Neural progenitor cell (in vitro differentiated cells): ENCODE results near the gene GALNT2. TPM values are rescaled to one million over a fixed set of nuclear protein-coding genes. Genes with fewer than 3 reads are reported as not detected.

Experiments used
- DNase-seq: peaks from one replicate; pipeline ENCODE4 v3.0.0-alpha.2; 2016; ENCODE audit warnings: low spot score
- H2AFZ ChIP-seq: fragments of 200-600 bp; sonication (generic); replicated peaks from 2 replicates; pipeline ENCODE4 v1.6.1; 2016; ENCODE audit warnings: antibody characterized with exemption
- H3F3A ChIP-seq: fragments of 200-600 bp; sonication (generic); 2 replicates; pipeline ENCODE4 v1.6.1; 2016; ENCODE audit warnings: antibody characterized with exemption, low read depth
- H3K27ac ChIP-seq: fragments of 200-600 bp; sonication (generic); 2 replicates; pipeline ENCODE4 v1.5.1; 2016; ENCODE audit warnings: mild to moderate bottlenecking
- H3K27me3 ChIP-seq: fragments of 200-600 bp; sonication (generic); 2 replicates; pipeline ENCODE4 v1.6.1; 2016; ENCODE audit warnings: mild to moderate bottlenecking, moderate library complexity
- H3K36me3 ChIP-seq: fragments of 200-600 bp; sonication (generic); 2 replicates; pipeline ENCODE4 v1.5.1; 2016
- H3K4me1 ChIP-seq: fragments of 200-600 bp; sonication (generic); 2 replicates; pipeline ENCODE4 v1.6.1; 2016; ENCODE audit warnings: mixed run types
- H3K4me2 ChIP-seq: fragments of 200-600 bp; sonication (generic); 2 replicates; pipeline ENCODE4 v1.6.1; 2016
- H3K4me3 ChIP-seq: fragments of 200-600 bp; sonication (generic); 2 replicates; pipeline ENCODE4 v1.5.1; 2016
- H3K79me2 ChIP-seq: fragments of 200-600 bp; sonication (generic); 2 replicates; pipeline ENCODE4 v1.6.1; 2016; ENCODE audit warnings: low read depth
- H3K9ac ChIP-seq: fragments of 200-600 bp; sonication (generic); 2 replicates; pipeline ENCODE4 v1.6.1; 2016
- H3K9me3 ChIP-seq: fragments of 200-600 bp; sonication (generic); 2 replicates; pipeline ENCODE4 v1.5.1; 2016; ENCODE audit warnings: low read depth
- H4K20me1 ChIP-seq: fragments of 200-600 bp; sonication (generic); 2 replicates; pipeline ENCODE4 v1.6.1; 2016; ENCODE audit warnings: low read depth
- H3K27ac Mint-ChIP-seq: 3 replicates; pipeline ENCODE4 v1.8.0; 2021; ENCODE audit warnings: mixed read lengths
- H3K27me3 Mint-ChIP-seq: 2 replicates; pipeline ENCODE4 v1.8.0; 2022; ENCODE audit warnings: low read depth, mild to moderate bottlenecking, inconsistent platforms, moderate library complexity, mixed read lengths; ENCODE audit not compliant: insufficient read depth
- H3K36me3 Mint-ChIP-seq: 3 replicates; pipeline ENCODE4 v1.8.0; 2021; ENCODE audit warnings: mixed read lengths
- H3K4me1 Mint-ChIP-seq: 3 replicates; pipeline ENCODE4 v1.8.0; 2021; ENCODE audit warnings: mixed read lengths
- H3K4me3 Mint-ChIP-seq: 3 replicates; pipeline ENCODE4 v1.8.0; 2021; ENCODE audit warnings: mild to moderate bottlenecking, moderate library complexity, mixed read lengths
- H3K9me3 Mint-ChIP-seq: 3 replicates; pipeline ENCODE4 v1.8.0; 2020; ENCODE audit warnings: mixed read lengths
- CTCF ChIP-seq: fragments of 200-600 bp; sonication (generic); IDR thresholded peaks from 2 replicates; pipeline ENCODE4 v1.5.1; 2017; ENCODE audit warnings: antibody characterized with exemption, mild to moderate bottlenecking
- EZH2 ChIP-seq: fragments of 200-600 bp; sonication (generic); IDR thresholded peaks from 2 replicates; pipeline ENCODE4 v1.6.1; 2017; ENCODE audit warnings: antibody characterized with exemption, mild to moderate bottlenecking, moderate library complexity
- EZH2phosphoT487 ChIP-seq: fragments of 200-600 bp; sonication (generic); IDR thresholded peaks from 2 replicates; pipeline ENCODE4 v1.6.1; 2017; ENCODE audit warnings: antibody characterized with exemption
- total RNA-seq: library from RNA; depleted of rRNA; stranded (reverse); fragments of >200 nt; gene quantifications from 2 replicates; pipeline ENCODE4 v1.2.3, GENCODE V29; 2015; ENCODE audit warnings: low replicate concordance

The GALNT2 gene
- total RNA-seq, 1 donor from 2014 or later = 37.6 TPM

DNA sequence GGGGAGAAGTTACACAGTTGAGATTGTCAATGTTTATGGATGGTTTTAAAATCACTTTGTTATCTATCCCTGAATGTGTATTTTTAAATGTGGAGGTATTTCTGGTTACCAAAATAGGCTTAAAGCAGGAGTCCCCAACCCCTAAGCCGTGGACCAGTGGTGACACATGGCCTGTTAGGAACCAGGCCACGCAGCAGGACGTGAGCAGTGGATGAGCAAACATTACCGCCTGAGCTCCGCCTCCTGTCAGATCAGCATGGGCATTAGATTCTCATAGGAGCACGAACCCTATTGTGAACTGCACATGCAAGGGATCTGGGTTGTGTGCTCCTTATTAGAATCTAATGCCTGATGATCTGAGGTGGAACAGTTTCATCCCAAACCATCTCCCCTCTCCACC lies 151.6 kb downstream of the GALNT2 start:
- Mint-ChIP-seq H3K9me3 (peaks cover 3% of the 10 kb centered on the region), H3K4me3 (no peak overlapping the region), H3K36me3 (peaks cover 5% of the 10 kb centered on the region), H3K27me3 (peaks cover 4% of the 10 kb centered on the region), H3K4me1 (peaks cover 7% of the 10 kb centered on the region), H3K27ac (no peak overlapping the region)
- peaks cover 5% of the 10 kb centered on the region for H3F3A ChIP-seq
- no peak overlapping the region for H3K9ac ChIP-seq
- H3K79me2 ChIP-seq = no peaks in the 10 kb centered on the region
- H3K4me3 ChIP-seq = no peak overlapping the region
- H2AFZ ChIP-seq = no peak overlapping the region
- no peak overlapping the region for H3K4me2 ChIP-seq
- no peaks in the 10 kb centered on the region for H4K20me1 ChIP-seq
- no peak overlapping the region for H3K27ac ChIP-seq
- no peak for DNase-seq
- no peak for TF ChIP-seq CTCF
- no peak for TF ChIP-seq EZH2
- no peak for TF ChIP-seq EZH2phosphoT487
- no peaks in the 10 kb centered on the region for H3K27me3 ChIP-seq
- no peaks in the 10 kb centered on the region for H3K9me3 ChIP-seq
- no peaks in the 10 kb centered on the region for H3K36me3 ChIP-seq
- H3K4me1 ChIP-seq = peaks cover 9% of the 10 kb centered on the region

GRCh38 chr1:230219174-230220067 lies 152.4 kb downstream of the GALNT2 start:
- TF ChIP-seq EZH2phosphoT487 (no peak), CTCF (no peak)
- H3F3A ChIP-seq = peaks cover 5% of the 10 kb centered on the region
- peaks cover 3% of the 10 kb centered on the region for H3K9me3 Mint-ChIP-seq
- no peaks in the 10 kb centered on the region for H3K79me2 ChIP-seq
- H3K9me3 ChIP-seq = no peaks in the 10 kb centered on the region
- H3K27ac Mint-ChIP-seq = no peak overlapping the region
- H3K36me3 Mint-ChIP-seq = peaks cover 5% of the 10 kb centered on the region
- peaks cover 4% of the 10 kb centered on the region for H3K27me3 Mint-ChIP-seq
- no peak overlapping the region for H3K4me3 Mint-ChIP-seq
- no peak overlapping the region for H2AFZ ChIP-seq
- H3K36me3 ChIP-seq = no peaks in the 10 kb centered on the region
- no peaks in the 10 kb centered on the region for H4K20me1 ChIP-seq
- H3K4me1 Mint-ChIP-seq = peaks cover 10% of the 10 kb centered on the region
- DNase-seq = no peak
- H3K4me3 ChIP-seq = no peak overlapping the region
- H3K4me2 ChIP-seq = no peak overlapping the region
- no peak overlapping the region for H3K9ac ChIP-seq
- H3K27me3 ChIP-seq = no peaks in the 10 kb centered on the region
- H3K4me1 ChIP-seq = peaks cover 9% of the 10 kb centered on the region
- no peak overlapping the region for H3K27ac ChIP-seq

DNA sequence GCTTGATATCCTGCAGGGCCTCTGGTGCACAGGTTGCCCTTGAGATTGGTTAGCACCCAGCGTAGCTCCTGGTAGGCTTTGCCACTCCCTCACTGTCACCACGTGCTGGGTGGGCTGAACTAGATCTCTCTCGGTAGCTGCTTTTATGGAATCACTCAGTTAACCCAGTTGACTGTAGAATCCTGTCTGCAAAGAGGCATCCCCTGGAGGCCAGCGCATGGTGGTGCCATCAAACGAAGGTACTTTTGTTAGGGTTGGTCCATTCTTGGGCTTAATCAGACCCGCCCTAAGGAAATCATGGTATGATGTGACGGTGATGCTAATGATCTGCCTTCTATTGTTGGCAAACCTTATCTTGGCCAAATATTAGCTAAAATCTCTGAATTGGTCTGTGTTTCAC lies 153.4 kb downstream of the GALNT2 start:
- H3K4me1 Mint-ChIP-seq = peaks cover 14% of the 10 kb centered on the region
- Histone ChIP-seq H3K79me2 (no peaks in the 10 kb centered on the region), H3K27me3 (no peaks in the 10 kb centered on the region), H3K36me3 (no peaks in the 10 kb centered on the region), H4K20me1 (no peaks in the 10 kb centered on the region), H3K4me1 (no peaks in the 10 kb centered on the region), H3K4me3 (no peak overlapping the region), H3K27ac (no peak overlapping the region), H3K4me2 (no peak overlapping the region), H3K9ac (no peak overlapping the region), H3K9me3 (no peaks in the 10 kb centered on the region), H3F3A (no peaks in the 10 kb centered on the region), H2AFZ (no peak overlapping the region)
- H3K4me3 Mint-ChIP-seq = no peak overlapping the region
- no peak overlapping the region for H3K27ac Mint-ChIP-seq
- TF ChIP-seq CTCF (peak; percentile 25), EZH2phosphoT487 (no peak), EZH2 (no peak)
- no peaks in the 10 kb centered on the region for H3K9me3 Mint-ChIP-seq
- peaks cover 5% of the 10 kb centered on the region for H3K36me3 Mint-ChIP-seq
- no peak for DNase-seq
- H3K27me3 Mint-ChIP-seq = peaks cover 4% of the 10 kb centered on the region
